GM21825 (cell line): ENCODE data around the gene TXNDC2.
"Not testable (repeated sequence)": the region's sequence is repeated elsewhere in the genome, so short reads cannot be mapped to it uniquely, and the experiment has no call there.

Experiments
- ATAC-seq: cut with Tn5 transposase; IDR thresholded peaks from one replicate; pipeline ENCODE4 v1.9.1; 2021; ENCODE audit warnings: mild to moderate bottlenecking, moderate library complexity; ENCODE audit not compliant: unreplicated experiment

TXNDC2 gene

DNA sequence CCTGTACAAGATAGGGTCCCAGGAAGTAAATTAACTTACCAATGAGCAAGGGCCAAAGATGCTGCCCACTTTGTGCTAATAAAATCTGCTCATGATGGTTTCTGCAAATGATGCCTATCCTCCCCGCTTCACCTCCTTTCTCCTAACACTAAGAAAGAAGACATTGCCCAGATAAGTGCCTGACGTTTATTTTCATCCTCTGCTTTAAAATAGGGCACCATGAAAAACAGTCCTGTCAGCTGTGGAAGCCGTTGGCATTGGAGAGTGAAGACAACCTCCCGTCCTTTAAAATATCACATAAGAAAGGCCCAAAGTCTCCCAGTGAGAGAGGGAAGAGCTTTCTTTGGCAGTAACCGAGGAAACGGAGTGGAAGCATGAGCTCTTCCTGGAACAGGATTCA is 1.7 kb upstream of the TXNDC2 start:
- ATAC-seq, result no peak

DNA sequence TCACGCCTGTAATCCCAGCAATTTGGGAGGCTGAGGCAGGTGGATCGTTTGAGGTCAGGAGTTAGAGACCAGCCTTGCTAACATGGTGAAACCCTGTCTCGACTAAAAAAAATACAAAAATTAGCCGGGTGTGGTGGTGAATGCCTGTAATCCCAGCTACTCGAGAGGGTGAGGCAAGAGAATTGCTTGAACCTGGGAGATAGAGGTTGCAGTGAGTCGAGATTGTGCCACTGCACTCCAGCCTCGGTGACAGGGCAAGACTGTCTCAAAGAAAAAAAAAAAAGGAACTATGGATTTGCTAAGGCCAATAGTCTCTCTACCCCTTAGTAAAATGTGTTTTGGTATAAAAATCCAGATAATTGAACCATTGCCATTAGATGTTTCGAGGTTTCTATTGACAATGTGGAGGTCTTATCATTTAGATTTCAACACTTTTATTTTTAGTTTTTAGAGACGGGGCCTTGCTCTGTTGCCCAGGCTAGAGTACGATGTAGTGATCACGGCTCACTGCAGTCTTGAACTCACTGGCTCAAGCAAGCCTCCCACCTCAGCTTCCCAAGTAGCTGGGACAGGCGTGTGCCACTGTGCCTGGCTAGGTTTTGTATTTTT is 1.1 kb upstream of the TXNDC2 start:
- ATAC-seq, result no peak

DNA sequence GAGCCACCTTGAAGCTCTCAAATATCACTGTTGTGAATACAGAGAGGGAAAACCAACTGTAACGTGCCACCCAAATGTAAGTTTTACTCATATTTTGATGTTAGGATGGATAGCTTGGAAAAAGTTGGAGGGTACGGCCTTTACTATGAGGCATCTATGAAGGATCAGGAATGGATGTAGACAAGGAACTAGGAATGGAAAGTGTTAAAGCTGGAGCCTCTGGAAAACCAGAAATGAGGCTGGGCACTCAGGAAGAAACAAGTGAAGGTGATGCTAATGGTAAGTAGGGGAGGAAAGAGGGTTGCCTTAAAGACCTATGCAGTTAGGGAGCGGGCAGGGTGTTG is 204 bp downstream of the TXNDC2 start:
- no peak for ATAC-seq

DNA sequence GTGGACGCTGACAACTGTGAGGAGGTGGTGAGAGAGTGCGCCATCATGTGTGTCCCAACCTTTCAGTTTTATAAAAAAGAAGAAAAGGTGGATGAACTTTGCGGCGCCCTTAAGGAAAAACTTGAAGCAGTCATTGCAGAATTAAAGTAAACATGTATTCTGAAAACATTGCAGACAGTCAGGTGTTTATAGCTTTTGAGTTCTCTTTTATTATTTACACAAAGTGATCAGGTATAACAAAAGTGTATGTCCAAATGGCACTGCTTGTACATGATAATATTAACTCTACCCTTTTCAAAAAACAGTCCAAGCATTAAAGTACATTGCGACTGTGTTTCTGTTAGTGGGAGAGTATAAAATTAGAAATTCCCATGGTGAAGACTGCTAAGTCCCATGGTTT is 2.2 kb downstream of the TXNDC2 start:
- ATAC-seq, result no peak

DNA sequence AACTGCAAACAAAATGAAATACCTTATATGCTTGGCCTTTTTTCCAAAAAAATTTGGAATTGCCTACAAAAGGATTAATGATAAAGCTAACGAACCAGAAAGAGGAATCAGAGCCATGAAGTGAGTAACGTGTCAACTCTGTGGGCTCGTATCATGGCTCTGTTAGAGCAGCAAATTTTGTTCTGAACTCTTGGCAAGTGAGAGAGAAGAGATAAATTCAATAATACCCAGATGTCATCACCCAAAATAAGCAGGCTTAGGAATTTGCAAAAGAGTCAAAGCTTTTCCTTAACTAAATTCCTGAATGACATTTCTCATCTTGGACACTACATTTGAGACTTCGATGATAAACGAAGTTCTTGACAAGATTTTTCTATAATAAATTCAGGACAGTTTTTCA is 4.4 kb downstream of the TXNDC2 start:
- no peak for ATAC-seq

DNA sequence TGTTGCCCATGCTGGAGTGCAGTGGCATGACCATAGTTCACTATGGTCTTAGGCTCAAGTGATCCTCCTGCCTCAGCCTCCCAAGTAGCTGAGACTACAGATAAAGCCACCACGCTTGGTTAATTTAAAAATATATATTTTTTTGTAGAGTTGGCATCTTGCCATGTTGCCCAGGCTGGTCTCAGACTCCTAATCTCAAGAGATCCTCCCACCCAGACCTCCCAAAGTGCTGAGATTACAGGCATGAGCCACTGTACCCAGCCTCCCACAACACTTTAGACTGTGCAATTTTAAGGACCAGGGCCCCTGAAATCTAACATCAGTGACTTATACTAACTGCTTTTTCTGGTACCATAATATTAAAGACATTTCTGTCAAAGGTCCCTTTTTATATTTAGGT is 5.2 kb downstream of the TXNDC2 start:
- no peak for ATAC-seq

DNA sequence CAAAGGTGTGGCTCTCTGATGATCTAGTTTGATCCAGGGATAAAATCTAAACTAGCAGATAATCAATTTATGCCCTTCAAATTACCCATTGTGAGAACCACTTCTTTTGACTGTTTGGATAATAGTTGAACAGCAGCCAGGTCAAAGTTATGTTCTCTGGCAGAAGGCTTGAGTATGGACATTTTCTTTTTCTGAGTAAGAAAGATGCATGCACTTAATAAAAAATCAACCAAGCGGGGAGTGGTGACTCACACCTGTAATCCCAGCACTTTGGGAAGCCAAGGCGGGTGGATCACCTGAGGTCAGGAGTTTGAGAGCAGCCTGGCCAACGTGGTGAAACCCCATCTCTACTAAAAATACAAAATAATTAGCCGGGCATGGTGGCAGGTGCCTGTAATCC is 5.7 kb downstream of the TXNDC2 start:
- not testable (repeated sequence) for ATAC-seq

DNA sequence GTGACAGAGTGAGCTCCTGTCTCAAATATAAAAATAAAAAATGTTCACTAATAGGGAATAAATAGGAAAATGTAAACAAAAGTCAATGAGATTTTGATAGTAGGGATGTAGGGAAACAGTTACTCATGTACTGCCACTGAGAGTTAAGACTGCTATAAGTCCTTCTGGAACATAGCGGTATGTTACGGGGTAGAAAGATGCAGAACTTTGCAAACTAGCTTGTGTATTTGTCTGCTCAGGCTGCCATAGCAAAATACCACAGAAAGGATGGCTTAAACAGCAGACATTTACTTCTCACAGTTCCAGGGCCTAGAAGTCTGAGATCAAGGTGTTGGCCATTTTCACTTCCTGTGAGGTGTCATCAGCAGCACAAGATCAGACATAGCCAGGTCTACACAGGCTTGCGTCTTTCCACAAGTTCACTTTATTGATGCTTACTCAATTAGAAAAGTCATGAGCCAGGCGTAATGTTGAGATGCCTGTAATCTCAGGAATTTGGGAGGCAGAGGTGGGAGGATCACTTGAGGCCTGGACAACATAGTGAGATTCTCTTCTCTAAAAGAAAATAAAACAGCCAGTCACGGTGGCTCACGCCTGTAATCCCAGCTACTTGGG is 8.8 kb downstream of the TXNDC2 start:
- no peak for ATAC-seq

DNA sequence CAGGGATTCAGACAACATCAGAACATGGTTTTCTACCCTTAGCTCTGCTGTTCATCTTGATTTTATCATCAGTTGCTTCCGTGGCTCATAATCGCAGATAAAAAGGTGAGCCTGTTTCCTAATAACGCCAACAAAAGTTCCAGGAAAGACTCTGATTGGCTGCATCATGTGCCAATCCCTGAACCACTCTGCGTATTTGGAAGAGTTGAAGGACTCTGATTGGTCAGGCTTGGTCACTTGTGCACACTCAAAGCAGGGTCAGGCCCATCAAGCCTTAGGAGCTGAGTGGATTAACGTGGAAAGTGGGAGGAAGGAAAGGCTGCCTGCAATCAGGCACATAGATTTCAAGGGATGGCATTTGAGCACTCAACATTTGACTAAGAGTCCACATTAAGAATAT is 11.4 kb downstream of the TXNDC2 start:
- ATAC-seq, result no peak

DNA sequence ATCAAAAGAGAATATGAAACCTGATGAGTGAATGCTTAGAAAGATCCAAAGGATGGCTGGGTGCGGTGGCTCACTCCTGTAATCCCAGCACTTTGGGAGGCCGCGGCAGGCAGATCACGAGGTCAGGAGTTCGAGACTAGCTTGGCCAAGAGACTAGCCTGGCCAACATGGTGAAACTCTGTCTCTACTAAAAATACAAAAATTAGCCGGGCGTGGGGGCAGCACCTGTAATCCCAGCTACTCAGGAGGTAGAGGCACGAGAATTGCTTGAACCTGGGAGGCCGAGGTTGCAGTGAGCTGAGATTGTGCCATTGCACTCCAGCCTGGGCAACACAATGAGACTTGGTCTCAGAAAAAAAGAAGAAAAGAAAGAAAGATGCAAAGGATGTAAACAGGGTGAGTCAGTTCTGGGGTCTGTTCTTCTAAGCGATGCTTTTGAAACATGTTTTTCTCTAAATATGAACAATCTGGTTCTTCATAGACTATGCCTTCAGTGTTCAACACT is 12.1 kb downstream of the TXNDC2 start:
- ATAC-seq, result not testable (repeated sequence)

DNA sequence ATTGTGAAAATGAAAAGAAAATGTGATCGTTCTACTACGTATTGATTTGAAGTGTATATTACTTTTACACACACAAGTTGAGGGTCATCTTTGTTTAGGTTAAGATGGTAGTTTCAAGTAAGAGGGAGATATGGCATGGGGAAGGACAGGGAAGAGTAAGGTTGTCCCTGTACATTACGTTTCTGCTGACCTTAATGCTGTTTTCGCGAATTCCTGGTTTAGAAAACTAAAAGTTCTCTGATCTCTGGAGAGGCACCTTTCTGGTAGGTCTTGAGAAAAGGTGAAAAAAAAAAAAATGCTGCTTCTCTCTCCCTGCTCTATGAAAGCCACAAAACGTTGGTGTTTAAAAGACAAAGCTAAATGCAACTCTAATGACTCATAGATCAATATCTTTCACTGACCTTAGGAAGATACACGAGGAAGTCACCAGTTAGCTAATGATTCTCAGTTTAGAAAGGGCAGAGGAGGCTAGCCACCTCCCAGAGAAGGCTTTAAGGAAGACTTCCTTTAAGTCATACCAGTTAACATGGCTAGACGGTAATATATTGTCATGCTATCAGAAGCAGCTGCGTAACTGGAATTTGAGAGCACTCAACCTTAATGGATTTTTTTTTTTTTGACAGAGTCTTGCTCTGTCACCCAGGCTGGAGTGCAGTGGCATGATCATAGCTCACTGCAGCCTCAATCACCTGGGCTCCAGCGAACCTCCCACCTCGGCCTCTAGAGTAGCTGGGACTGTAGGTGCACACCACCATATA is 13.2 kb downstream of the TXNDC2 start:
- no peak for ATAC-seq

DNA sequence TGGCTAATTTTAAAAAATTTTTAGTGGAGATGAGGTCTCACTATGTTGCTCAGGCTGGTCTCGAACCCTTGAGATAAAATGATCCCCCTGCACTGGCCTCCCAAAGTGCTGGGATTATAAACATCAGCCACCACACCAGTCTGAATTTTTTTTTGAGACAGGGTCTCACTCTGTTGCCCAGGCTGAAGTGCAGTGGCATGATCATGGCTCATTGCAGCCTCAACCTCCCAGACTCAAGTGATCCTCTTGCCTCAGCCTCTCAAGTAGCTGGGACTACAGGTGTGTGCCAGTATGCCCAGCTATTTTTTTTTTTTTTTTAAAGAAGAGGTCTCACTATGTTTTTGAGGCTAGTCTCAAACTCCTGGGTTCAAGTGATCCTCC is 13.8 kb downstream of the TXNDC2 start:
- not testable (repeated sequence) for ATAC-seq

DNA sequence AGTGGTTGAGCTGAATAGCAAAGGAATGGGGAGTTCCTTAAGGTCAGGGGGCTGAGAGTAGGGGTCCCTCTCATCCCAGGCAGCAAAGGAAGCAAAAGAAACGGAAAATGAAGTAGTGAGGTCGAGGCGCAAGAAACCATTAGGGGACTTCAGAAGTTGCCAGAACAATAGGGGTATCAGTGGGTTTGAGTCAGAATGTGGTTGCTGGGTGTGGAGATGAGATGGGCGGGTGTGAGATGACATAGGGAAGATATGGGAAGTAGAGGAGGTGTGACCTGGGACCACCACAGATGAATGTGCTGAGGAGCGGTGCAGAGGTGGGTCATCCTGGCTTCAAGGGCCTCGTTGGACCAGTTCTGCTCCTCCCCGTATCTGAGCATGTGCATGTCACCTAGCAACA is 14.9 kb downstream of the TXNDC2 start:
- no peak for ATAC-seq

DNA sequence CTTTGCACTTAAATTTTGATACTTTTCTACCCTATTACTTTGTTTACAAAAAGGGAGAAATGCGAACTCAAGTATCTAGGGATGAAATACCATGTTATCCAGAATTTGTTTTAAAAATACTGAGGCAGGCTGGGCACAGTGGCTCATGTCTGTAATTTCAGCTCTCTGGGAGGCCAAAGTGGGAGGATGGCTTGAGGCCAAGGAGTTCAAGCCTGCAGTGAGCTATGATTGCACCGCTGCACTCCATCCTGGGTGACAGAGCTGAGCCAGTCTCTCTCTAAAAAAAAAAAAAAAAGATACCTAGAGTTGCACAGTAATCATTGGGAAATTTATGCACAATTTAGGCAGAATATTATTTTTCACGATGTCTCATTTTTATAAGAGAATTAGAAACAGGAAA is 15.6 kb downstream of the TXNDC2 start:
- ATAC-seq, result no peak

DNA sequence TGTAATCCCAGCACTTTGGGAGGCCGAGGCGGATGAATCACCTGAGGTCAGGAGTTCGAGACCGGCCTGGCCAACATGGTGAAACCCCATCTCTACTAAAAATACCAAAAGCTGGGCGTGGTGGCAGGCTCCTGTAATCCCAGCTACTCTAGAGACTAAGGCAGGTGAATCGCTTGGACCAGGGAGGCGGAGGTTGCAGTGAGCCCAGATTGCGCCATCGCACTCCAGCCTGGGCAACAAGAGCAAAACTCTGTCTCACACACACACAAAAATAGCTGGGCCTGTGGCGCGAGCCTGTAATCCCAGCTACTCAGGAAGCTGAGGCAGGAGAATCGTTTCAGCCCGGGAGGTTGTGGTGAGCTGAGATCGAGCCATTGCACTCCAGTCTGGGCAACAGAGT is 16.5 kb downstream of the TXNDC2 start:
- not testable (repeated sequence) for ATAC-seq

DNA sequence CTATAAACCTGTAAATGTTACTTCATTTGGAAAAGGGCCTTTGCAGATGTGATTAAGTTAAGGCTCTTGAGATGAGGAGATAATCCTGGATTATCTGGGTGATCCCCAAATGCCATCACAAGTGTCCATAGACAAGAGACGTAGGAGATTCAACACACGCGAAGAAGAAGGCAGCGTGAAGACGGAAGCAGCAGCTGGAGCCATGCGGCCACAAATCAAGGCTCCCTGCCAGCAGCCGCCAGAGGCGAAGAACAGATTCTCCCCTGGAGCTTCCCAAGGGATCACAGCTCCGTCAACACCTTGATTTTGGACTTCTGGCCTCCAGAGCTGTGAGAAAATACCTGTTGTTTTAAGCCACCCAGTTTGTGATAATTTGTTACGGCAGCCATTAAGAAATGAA is 17.1 kb downstream of the TXNDC2 start:
- no peak for ATAC-seq

DNA sequence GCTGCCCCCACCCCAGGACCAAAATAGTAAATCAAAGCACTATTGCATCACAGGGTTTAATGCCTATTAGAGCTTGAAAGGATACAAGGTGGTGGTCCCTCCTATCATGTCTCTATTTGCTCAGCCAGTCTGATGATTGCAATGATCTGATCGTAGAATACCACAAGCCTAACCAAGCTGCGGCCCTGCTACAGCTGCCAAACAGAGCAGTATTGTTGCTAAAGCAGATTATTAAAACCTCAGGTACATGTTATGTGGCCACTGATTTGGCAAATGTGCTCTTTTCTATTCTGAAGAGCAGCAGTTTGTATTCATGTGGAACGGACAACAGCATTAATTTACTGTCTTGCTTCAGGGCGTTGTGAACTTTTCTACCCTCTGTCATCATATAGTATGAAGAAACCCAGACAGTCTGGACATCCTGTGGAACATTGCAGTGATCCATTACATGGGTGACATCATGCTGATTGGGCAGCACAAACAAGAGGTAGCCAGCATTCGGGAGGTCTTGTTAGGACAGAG is 19.7 kb downstream of the TXNDC2 start:
- no peak for ATAC-seq

DNA sequence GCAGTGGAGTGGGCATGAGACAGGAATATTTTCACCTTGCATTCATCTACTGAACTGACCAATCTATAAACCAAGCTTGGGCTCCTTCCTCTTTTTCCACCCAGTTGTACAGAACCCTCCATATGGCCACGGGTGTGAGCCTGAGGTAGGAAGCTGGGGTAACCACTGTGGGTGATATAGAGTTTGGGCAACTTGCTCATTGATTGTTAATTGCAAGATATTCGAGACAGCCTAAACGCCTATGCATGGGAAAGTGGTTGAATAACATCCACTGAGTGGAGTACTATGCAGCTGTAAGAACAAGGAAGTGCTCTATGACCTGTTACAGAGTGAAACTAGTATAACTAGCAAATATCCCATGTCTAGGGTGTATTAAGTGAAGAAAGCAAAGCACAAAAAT is 20.7 kb downstream of the TXNDC2 start:
- no peak for ATAC-seq

DNA sequence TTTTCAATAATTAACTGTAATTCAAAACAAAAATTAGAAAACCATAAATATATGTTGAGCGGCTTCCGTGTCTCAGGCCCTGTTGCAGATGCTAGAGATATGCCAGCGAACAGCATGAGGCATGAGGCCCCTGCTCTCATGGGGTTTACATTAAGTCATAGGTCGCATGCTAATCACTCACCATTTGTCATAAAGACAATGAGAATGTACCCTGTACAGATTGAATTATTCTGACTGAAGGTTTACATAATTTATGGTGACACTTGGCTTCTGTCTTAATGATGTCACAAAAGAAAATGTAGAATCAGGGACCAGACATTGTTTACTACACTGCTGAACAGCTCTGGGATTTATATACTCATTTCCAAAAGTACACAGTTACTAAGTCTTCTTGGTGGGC is 22.1 kb downstream of the TXNDC2 start:
- ATAC-seq, result no peak

DNA sequence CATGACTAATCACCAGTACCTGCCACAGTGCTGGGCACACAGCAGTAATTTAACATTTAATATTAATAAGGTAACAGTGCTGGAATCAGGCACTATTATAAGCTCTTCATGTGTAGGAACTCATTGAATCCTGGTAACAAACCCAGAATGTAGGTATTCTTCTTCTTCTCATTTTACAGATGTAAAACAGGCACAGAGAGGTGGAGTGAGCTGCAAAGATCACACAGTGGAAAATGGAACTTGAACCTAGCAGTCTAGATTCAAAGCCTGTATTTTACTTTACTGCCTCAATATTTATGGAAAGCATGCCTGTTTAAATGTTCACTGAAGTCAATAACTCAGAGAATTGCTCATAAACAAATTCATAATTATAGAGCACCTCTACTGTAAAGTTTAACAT is 24.3 kb downstream of the TXNDC2 start:
- no peak for ATAC-seq

DNA sequence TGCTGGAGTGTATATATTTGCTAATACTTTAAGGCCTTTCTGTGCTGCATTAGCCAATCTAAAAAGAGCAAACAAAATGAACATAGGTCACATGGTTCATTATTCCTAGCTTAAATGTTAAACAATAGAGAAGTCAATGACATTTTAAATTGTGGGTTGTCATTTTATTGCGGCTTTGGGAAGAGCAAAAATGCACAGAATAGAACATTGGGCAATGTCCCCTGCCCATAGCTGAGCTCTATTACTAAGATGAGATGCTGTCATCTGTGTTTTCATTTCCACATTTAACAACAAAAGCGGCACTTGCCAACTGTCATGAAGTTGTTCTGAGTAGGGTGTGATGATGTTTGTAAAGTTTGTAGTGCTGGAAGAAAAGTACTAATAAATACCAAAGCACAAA is 24.9 kb downstream of the TXNDC2 start:
- ATAC-seq, result no peak

DNA sequence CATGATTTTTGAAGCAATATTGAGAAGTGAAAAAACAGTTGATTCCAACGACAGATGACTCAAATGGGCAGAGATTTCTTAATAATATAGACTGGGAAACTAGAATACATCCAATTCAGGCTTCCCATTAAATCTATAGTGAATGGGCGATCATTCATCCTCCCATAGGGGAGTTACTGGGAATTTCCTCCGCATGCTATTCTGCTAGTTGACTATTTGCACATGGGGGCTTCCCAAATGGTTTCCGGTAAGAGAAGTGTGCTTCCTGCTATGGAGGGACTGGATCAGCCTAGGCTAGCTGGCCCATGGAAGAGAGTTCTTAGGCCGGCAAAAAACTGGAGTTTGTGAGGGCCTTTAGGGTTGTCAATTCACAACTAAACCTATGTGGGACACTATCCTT is 25.5 kb downstream of the TXNDC2 start:
- no peak for ATAC-seq
